H1 (cell line): ENCODE data around the gene BMPR1A. TPM values are rescaled to one million over a fixed set of nuclear protein-coding genes. Genes with fewer than 3 reads are reported as not detected.

Source experiments
- CTCF ChIA-PET: fragments of 300-600 bp; sonication (Branson Sonifier 250); formaldehyde crosslinking; loops from one replicate; lab custom pipeline; 2021; ENCODE audit not compliant: partially characterized antibody; lab: Charles Lee
- POLR2A ChIA-PET: fragments of 300-600 bp; sonication (Branson Sonifier 250); formaldehyde crosslinking; loops from one replicate; lab custom pipeline; 2021; ENCODE audit warnings: inconsistent platforms; ENCODE audit not compliant: partially characterized antibody; lab: Charles Lee
- DNase-seq, 2 experiments: peaks; one replicate each; pipeline versions ENCODE4 v3.0.0 to v3.0.0-alpha.2; 2010 to 2022; ENCODE audit warnings: low spot score in 2 of 2, low read depth in 1 of 2, mixed read lengths in 1 of 2
- FAIRE-seq: peaks from 2 replicates; lab custom pipeline; 2011; peaks lifted over from hg19 to GRCh38; lab: Jason Lieb, UNC
- H2AFZ ChIP-seq: 2 replicates; pipeline ENCODE4 v1.8.1; 2012; ENCODE audit warnings: low read length, inconsistent platforms
- H2AK5ac ChIP-seq: 2 replicates; pipeline ENCODE4 v1.6.1; 2013; ENCODE audit warnings: low read depth, low read length
- H2BK120ac ChIP-seq: replicated peaks from 2 replicates; pipeline ENCODE3; 2013; ENCODE audit warnings: low read depth, low read length, inconsistent platforms
- H2BK12ac ChIP-seq: 2 replicates; pipeline ENCODE4 v1.6.1; 2013; ENCODE audit warnings: low read depth, low read length
- H2BK15ac ChIP-seq: 2 replicates; pipeline ENCODE4 v1.6.1; 2013; ENCODE audit warnings: low read length
- H2BK20ac ChIP-seq: 2 replicates; pipeline ENCODE4 v1.6.1; 2013; ENCODE audit warnings: low read length
- H2BK5ac ChIP-seq: 2 replicates; pipeline ENCODE4 v1.6.1; 2013; ENCODE audit warnings: low read depth, low read length
- H3K14ac ChIP-seq: 2 replicates; pipeline ENCODE4 v1.6.1; 2013; ENCODE audit warnings: inconsistent platforms; ENCODE audit not compliant: insufficient read length
- H3K18ac ChIP-seq: 2 replicates; pipeline ENCODE4 v1.6.1; 2013; ENCODE audit warnings: low read length; ENCODE audit errors: extremely low read depth
- H3K23ac ChIP-seq: 2 replicates; pipeline ENCODE4 v1.6.1; 2013; ENCODE audit warnings: inconsistent platforms; ENCODE audit not compliant: insufficient read length
- H3K23me2 ChIP-seq: 2 replicates; pipeline ENCODE4 v1.6.1; 2013; ENCODE audit warnings: low read depth, low read length
- H3K27ac ChIP-seq: 2 replicates; pipeline ENCODE4 v1.6.1; 2011; ENCODE audit warnings: low read depth, low read length, inconsistent platforms
- H3K27me3 ChIP-seq, 4 experiments: replicated peaks in 1 of 4; 1 replicate in 1 of 4; 2 replicates in 3 of 4; pipeline versions ENCODE4 v1.6.1 to v1.8.1; 2011 to 2013; ENCODE audit warnings: low read length in 3 of 4, mild to moderate bottlenecking in 3 of 4, inconsistent platforms in 2 of 4, mixed read lengths in 2 of 4, moderate library complexity in 1 of 4; ENCODE audit not compliant: control insufficient read depth in 3 of 4, insufficient read depth in 3 of 4; ENCODE audit errors: extremely low read depth in 1 of 4
- H3K36me3 ChIP-seq, 4 experiments: 2 replicates each; pipeline versions ENCODE4 v1.6.1 to v1.8.1; 2011 to 2013; ENCODE audit warnings: mild to moderate bottlenecking in 4 of 4, low read length in 3 of 4, moderate library complexity in 2 of 4, control low read depth in 1 of 4, inconsistent platforms in 1 of 4; ENCODE audit not compliant: insufficient read depth in 4 of 4, control insufficient read depth in 2 of 4
- H3K4ac ChIP-seq: replicated peaks from 2 replicates; pipeline ENCODE3; 2013; ENCODE audit warnings: low read length, low read depth, mixed read lengths, inconsistent platforms; ENCODE audit not compliant: insufficient read length
- H3K4me1 ChIP-seq, 4 experiments: replicated peaks in 1 of 4; 1 replicate in 1 of 4; 2 replicates in 3 of 4; pipeline versions ENCODE4 v1.6.1 to v1.8.1; 2011 to 2013; ENCODE audit warnings: low read length in 3 of 4, inconsistent platforms in 2 of 4, mixed read lengths in 1 of 4; ENCODE audit not compliant: insufficient read depth in 4 of 4, control insufficient read depth in 3 of 4
- H3K4me2 ChIP-seq, 2 experiments: 2 replicates each; pipeline versions ENCODE4 v1.6.1 to v1.8.1; 2011 to 2013; ENCODE audit warnings: low read depth in 2 of 2, low read length in 2 of 2, control low read depth in 1 of 2, inconsistent platforms in 1 of 2, mild to moderate bottlenecking in 1 of 2; ENCODE audit not compliant: insufficient read depth in 1 of 2
- H3K4me3 ChIP-seq, 4 experiments: fragments of 200-600, 300-600 bp in 1 of 4; sonication (generic), shearing (Covaris generic), sonication (Bioruptor Twin) in 1 of 4; 2 replicates each; pipeline versions ENCODE4 v1.5.1 to v1.8.1; 2011 to 2016; ENCODE audit warnings: low read length in 4 of 4, low read depth in 3 of 4, control low read depth in 2 of 4, inconsistent platforms in 2 of 4, mild to moderate bottlenecking in 2 of 4, mixed read lengths in 1 of 4, moderate library complexity in 1 of 4; ENCODE audit not compliant: insufficient read depth in 2 of 4; ENCODE audit errors: extremely low read depth in 1 of 4
- H3K56ac ChIP-seq: replicated peaks from 2 replicates; pipeline ENCODE3; 2013; ENCODE audit warnings: low read depth, mild to moderate bottlenecking, mixed read lengths, low read length, inconsistent platforms; ENCODE audit not compliant: insufficient read length
- H3K79me1 ChIP-seq: 2 replicates; pipeline ENCODE4 v1.6.1; 2013; ENCODE audit warnings: low read depth, low read length, control low read depth
- H3K79me2 ChIP-seq, 2 experiments: 2 replicates each; pipeline versions ENCODE4 v1.6.1 to v1.8.1; 2012 to 2013; ENCODE audit warnings: low read length in 2 of 2, mild to moderate bottlenecking in 2 of 2, inconsistent platforms in 1 of 2; ENCODE audit not compliant: insufficient read depth in 2 of 2, control insufficient read depth in 1 of 2
- H3K9ac ChIP-seq, 4 experiments: replicated peaks in 1 of 4; 1 replicate in 1 of 4; 2 replicates in 3 of 4; pipeline versions ENCODE4 v1.6.1 to v1.8.1; 2011 to 2013; ENCODE audit warnings: low read depth in 3 of 4, low read length in 3 of 4, control low read depth in 2 of 4, mild to moderate bottlenecking in 2 of 4, moderate library complexity in 2 of 4, inconsistent platforms in 1 of 4; ENCODE audit errors: extremely low read depth in 1 of 4
- H3K9me3 ChIP-seq, 2 experiments: 2 replicates each; pipeline versions ENCODE4 v1.6.1 to v1.8.1; 2012 to 2013; ENCODE audit warnings: mild to moderate bottlenecking in 2 of 2, moderate library complexity in 2 of 2, control low read depth in 1 of 2, inconsistent platforms in 1 of 2, low read depth in 1 of 2, low read length in 1 of 2, mixed read lengths in 1 of 2; ENCODE audit not compliant: insufficient read depth in 2 of 2
- H4K20me1 ChIP-seq, 2 experiments: replicated peaks in 1 of 2; 2 replicates each; pipeline versions ENCODE3 to v1.8.1; 2011 to 2013; ENCODE audit warnings: inconsistent platforms in 2 of 2, low read length in 2 of 2, mild to moderate bottlenecking in 1 of 2; ENCODE audit not compliant: insufficient read depth in 2 of 2, control insufficient read depth in 1 of 2
- H4K5ac ChIP-seq: 2 replicates; pipeline ENCODE4 v1.6.1; 2013; ENCODE audit warnings: low read length, low read depth, mixed read lengths, inconsistent platforms; ENCODE audit not compliant: insufficient read length
- H4K8ac ChIP-seq: 2 replicates; pipeline ENCODE4 v1.8.0; 2013; ENCODE audit warnings: mild to moderate bottlenecking, moderate library complexity, low read length, inconsistent platforms; ENCODE audit not compliant: insufficient read depth; ENCODE audit errors: extremely low read depth
- H4K91ac ChIP-seq: replicated peaks from 2 replicates; pipeline ENCODE3; 2013; ENCODE audit warnings: low read length, mixed read lengths, inconsistent platforms; ENCODE audit not compliant: insufficient read length
- JUN ChIP-seq: IDR thresholded peaks from 2 replicates; pipeline ENCODE4 v1.6.1; 2011; ENCODE audit warnings: low read depth, mild to moderate bottlenecking, improper control_type of control experiment, low read length
- KDM4A ChIP-seq: IDR thresholded peaks from one replicate; pipeline ENCODE4 v1.7.1; 2012; ENCODE audit warnings: low read depth, mild to moderate bottlenecking, moderate library complexity, low read length, inconsistent platforms; ENCODE audit not compliant: severe bottlenecking
- WGBS, 2 experiments: shearing (Covaris generic) in 1 of 2; methylation state at CpG; one replicate each; pipeline versions ENCODE4 v1.1.6 to v1.1.7; 2013 to 2015; ENCODE audit warnings: low lambda C conversion rate in 2 of 2, mixed read lengths in 2 of 2, inconsistent platforms in 1 of 2, low coverage in 1 of 2, missing lambda C conversion rate in 1 of 2; ENCODE audit not compliant: insufficient replicate concordance in 2 of 2, insufficient coverage in 1 of 2, insufficient read length in 1 of 2; ENCODE audit errors: extremely low coverage in 1 of 2, missing lambda C conversion rate in 1 of 2; 5-methylcytosine and 5-hydroxymethylcytosine counted together
- polyA plus RNA-seq, 7 experiments: library from polyadenylated mRNA; depleted of rRNA in 3 of 7; stranded (reverse) in 5 of 7; unstranded in 2 of 7; fragments of >200 nt in 5 of 7; fragments of 200-250 nt in 2 of 7; gene quantifications; 1 replicate in 5 of 7; 2 replicates in 1 of 7; 4 replicates in 1 of 7; pipeline versions ENCODE4 v1.2.1 to v1.2.3, GENCODE V29; 2011 to 2013; ENCODE audit warnings: missing spikeins in 2 of 7, mixed read lengths in 2 of 7
- total RNA-seq: library from RNA; stranded (reverse); fragmentation: NEBNext Ultra II Directional; extraction: Animal tissue kit (Norgen Biotek cat#: 25700); gene quantifications from 2 replicates; pipeline ENCODE4 v1.2.1, GENCODE V29; 2021

The BMPR1A gene
- total and polyA plus RNA-seq, 2 of the 8 experiments (the other 6 are each of a cell fraction or from before 2014, with no cell fraction given) = 34.4 to 129 TPM

DNA sequence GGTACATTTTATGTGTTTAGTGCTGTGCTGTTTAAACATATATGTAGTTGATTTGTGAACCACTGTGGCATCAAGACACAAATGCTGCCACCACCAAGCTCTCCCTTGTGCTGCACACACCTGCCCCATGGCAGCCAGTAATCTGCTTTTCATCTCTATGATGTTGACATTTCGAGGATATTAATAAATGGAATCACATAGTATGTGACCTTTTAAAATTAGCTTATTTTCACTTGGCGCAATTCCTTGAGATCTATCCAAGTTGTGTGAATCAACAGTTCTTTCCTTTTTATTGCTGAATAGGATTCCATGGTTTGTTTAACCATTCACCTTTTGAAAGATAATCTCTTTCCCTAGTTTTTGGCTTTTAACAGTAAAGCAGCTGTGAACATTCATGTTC is 73.1 kb downstream of the BMPR1A start:
- CTCF ChIA-PET = interaction anchor here (0.6 to 1.4 kb wide), 2 partner anchors 9 to 22 kb away, joined by 4 read pairs; no protein-coding TSS in a partner anchor
- Histone ChIP-seq H3K14ac (no peak overlapping the region), H3K79me2 (peaks cover 32 to 100% of the 10 kb centered on the region in 2 experiments; a peak in 3 of 4 replicates), H3K4me2 (peak overlapping the region in 1 of 2 experiments; percentile 25; a peak in 1 of 4 replicates), H3K23ac (no peak overlapping the region), H3K27me3 (no peaks in the 10 kb centered on the region), H2AK5ac (no peak overlapping the region), H3K9me3 (no peaks in the 10 kb centered on the region), H2AFZ (no peak overlapping the region), H4K20me1 (peaks cover 19 to 26% of the 10 kb centered on the region in 2 experiments), H2BK12ac (no peak overlapping the region), H3K27ac (no peak overlapping the region), H3K4me3 (no peak overlapping the region), H3K4ac (no peak overlapping the region)
- WGBS, 2 experiments = 86% methylated on average over 2 of the region's 2 CpGs; no CpG with 5 or more reads in 1 of the 2 experiments
- POLR2A ChIA-PET = interaction anchor here (0.6 to 2.1 kb wide), 5 partner anchors 8 to 73 kb away, joined by 3 to 7 read pairs (median 3); partner anchors contain the start of gene BMPR1A
- TF ChIP-seq KDM4A (no peak), JUN (no peak)
- TF ChIP-seq, all 59 proteins: peak for 0
- Histone ChIP-seq H2BK15ac (no peak overlapping the region), H3K9ac (no peak overlapping the region), H3K4me1 (peaks cover 8 to 14% (median 11%) of the 10 kb centered on the region in 4 experiments; a peak in 6 of 7 replicates), H2BK20ac (no peak overlapping the region), H4K8ac (no peak overlapping the region), H4K5ac (no peak overlapping the region), H3K18ac (no peak overlapping the region), H2BK120ac (no peak overlapping the region), H3K79me1 (peaks cover 8% of the 10 kb centered on the region), H4K91ac (no peak overlapping the region), H3K36me3 (no peaks in the 10 kb centered on the region), H2BK5ac (no peak overlapping the region), H3K56ac (no peak overlapping the region), H3K23me2 (no peaks in the 10 kb centered on the region)
- no peak for FAIRE-seq
- no peak for DNase-seq
